ENCODE measurements around the gene PCGF5. TPM values are rescaled to one million over a fixed set of nuclear protein-coding genes. Genes with fewer than 3 reads are reported as not detected.
A peak's percentile ranks its signal among the peaks of the same experiment; 100 is the strongest.
"Not testable (repeated sequence)": the region's sequence is repeated elsewhere in the genome, so short reads cannot be mapped to it uniquely, and the experiment has no call there.

The PCGF5 gene
- total RNA-seq, 1 experiment from 2014 or later = 27.1 TPM

DNA sequence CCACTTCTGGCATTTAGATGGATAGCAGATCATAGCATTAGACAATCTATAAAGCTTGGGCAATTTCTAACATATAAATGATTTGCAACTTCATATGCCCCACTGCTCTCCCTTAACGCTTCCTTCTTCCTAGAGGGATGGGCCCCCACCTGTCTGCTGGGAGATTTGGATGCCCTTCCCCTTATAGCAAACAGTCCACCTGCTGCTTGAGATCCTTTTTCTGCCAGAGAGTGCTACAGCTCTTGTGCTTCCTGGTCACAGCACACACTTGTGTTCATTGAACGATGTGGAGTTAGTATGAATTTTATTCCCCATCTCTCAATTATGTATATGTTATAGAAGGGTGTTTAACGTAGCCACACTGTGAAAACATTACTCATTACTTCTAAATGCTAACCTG is 10.4 kb upstream of the PCGF5 start:
- DNase-seq (ENCODE audit: low read depth) = no peak

DNA sequence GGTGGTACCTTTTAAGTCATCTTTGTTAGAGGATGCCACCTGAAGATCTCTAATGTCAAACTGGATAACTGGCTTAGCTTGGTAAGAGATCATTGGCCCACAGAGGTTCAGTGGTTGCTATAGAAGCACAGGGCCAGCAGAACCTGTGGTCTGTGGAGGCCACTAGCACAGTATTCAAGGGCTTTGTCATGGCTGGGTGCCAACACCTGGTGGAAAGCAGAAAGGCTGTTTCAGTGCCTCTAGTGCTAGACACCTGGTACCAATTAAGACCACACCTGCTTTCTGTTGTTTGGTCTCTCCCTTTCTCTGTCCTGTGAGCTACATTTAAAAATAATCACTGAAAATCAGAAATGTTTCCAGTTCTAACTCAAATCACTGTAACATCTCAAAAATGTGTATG is 10.0 kb upstream of the PCGF5 start:
- no peak for DNase-seq (ENCODE audit: low read depth)

DNA sequence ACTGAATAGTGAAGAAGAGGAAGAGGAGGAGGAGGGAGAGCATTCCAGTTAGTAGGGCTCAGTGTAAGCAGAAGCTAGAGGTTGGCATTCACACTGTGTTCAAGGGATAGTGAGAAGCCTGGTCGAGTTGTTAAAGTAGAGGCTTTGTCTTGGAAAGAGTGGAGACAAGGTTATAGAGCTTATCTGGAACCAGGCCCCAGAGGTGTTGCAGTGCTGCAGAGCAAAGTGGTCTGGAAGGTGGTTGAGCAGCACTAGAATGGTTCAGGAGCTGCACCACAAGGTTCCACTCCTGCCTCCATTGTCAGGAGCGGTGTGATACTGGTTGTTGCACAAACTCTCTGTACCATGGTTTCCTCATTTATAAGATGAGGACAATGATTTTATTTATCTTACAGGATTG is 8.8 kb upstream of the PCGF5 start:
- no peak for DNase-seq (ENCODE audit: low read depth)

DNA sequence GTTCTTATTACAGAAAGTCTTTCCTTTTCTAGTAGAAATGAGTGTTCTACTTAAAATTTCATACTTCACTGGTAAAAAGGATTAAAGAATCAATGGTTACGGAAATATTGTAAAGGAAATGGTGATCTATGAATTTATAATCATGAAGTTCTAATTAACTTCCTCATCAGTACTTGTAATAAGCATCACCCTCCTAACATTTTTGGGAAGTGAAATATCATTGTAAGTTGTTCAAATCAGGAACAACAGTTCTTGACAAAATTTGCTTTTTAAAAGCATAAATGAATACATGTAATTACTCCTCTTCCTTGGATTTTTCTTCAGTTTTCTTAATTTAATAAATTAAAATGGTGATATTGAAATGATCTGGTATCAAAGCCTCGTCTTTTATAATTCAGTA is 5.6 kb upstream of the PCGF5 start:
- DNase-seq (ENCODE audit: low read depth) = no peak

DNA sequence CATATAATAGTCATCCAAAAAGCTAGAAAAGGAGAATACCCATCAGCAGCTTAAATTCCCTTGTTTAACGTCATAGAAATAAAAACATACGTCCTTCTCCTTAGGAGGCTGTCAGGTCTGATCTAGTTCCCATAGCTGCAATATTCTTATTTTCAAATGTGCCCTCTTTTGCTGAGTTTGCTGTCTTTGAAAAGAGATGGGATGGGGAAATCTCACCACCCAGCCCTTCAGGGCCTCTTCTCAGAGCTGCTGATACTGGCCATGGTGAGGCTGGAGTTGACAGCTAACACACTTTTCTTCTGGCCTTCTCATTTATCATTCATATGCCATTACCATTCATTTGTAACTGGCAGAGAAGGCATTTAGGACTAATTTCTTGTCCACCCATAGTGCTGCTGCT is 5.1 kb upstream of the PCGF5 start:
- DNase-seq (ENCODE audit: low read depth) = no peak

DNA sequence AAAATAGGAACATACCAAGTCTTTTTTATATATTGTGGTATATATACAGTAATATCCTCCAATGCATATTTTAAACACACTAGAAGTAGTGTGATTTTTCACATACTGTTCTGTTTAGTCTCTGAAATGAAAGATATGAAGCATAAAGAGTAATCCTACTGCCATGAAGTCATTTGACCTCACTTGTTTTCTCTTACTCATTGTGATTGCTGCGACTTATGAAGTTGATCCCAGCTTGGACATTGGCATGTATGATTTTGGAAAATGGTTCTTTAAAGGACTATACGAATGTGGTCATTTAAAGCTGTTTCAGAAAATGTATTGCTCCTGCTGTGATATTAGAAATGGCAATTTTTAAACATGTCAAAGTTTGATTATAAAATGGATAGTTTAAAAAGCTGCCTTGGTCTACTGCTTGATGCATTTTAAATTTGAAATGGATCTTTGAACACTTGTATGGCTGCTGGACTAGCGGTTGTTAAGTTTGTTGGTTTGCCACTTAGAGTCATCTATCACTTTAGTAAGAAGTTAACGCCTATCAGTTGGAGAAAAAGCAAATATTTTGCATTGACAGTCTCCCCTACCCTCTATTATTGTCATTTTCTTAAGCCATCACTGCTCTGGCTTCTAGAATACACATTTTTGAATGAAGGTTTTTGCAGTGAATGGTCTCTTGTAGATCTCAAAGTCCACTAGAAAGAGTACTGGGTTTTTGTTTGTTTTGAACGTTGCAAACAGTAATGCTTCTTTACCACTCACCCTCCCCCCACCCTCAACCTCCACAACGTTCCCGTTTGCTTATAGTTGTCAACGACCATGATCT is 881 bp upstream of the PCGF5 start:
- DNase-seq (ENCODE audit: low read depth) = no peak

DNA sequence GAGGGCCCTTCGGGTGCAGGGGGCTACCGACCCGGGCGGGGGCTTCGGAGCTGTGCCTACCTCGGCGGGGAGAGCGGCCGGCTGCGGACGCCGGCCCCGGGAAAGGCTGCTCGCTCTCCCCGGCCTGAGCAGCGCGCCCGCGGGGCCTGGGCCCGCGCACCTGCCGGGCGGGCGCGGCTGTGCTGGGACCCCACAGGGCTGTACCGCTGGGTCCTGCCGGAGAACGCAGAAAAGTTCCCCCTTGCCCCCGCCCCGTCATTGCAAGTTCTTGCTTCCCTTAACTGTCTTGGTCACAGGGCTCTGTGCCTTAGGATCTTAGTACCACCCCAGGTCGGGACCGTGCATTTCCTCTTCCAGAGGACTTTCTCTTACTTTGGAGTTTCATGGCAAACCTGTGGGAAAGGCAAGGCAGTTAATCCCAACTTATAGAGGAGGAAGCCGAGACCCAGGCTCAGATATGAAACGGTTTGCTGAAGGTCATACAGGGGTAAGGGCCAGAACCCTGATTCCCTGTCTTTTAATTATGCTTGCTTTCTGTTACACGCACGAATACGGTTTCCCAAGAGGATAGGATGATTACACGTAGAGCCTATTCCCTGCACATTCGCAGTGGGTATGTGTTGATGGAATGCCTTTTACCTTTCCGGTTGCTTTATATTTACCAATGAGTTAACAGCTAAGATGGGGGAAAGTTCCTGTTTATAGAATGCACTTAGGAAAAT is 652 bp downstream of the PCGF5 start:
- DNase-seq (ENCODE audit: low read depth) = no peak

DNA sequence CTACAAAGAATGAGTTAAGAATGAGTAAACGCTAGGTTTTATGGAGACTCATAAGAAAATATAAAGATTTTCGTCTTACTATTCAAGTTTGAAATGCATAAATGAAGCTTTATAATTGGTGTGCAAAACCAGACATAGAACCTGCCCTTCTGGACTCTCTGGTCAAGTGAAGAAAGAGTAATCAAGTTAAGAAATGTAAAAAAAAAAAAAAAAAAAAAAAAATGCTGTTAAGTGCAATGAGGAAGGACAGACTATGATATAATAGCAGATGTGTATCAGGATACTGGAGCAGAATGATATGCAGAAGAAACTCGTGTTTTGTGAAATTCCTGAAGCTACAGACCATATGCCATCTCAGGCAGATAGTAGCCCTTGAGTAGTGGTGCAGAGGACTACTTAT is 5.6 kb downstream of the PCGF5 start:
- DNase-seq (ENCODE audit: low read depth) = no peak

DNA sequence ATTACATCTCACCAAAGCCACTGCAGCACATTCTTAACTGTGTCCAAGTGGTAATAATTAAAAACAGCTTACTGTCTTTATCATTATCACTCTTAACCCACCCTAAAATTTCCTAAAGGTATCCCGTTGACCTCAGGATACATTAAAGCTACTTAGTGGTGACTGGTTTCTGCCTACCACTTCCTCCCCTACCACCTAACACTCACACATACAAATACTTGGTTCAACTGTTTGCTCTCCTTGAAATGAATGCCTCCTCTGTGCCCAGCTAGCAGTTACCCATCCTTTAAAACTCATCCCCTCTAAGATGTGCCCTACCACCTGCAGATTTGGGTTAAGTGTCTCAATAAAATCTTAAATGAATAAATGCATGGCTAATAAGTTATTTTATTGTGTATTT is 7.1 kb downstream of the PCGF5 start:
- no peak for DNase-seq (ENCODE audit: low read depth)

DNA sequence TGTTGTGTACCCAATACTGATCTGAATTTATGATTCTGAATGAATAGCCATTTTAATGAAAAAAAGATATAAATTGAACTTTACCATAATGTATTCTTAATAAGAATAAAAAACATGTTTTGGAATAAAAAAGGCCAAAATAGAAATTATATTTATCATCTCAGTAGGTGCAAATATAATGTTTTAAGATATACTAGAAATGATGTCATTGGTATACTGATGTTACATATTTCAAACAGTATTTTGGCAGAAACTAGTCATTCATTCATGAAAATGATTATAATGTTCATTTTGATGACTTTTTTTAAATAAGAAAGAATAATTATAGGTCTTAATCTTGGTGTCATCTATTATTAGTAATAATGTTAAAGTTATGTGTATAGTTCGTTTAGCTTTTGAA is 9.2 kb downstream of the PCGF5 start:
- DNase-seq (ENCODE audit: low read depth) = no peak

DNA sequence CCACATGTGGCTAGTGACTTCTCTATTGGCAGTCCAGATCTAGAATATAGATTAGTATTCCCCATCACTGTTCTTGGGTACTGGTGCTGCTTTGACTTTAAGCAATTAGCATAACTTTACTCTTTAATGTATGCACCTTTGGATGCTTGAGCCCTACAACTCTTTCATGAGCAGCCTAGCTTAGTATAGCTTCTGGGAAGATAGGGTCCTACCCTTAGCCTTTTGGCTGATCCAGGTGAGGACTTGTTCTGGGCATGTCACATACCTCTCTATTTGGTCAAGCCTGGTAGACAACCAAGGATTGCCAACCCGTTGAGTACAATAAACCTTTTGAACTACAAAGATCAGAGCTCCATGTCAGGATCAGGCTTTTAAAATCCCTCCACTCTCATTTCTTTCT is 17.7 kb downstream of the PCGF5 start:
- DNase-seq (ENCODE audit: low read depth) = no peak

DNA sequence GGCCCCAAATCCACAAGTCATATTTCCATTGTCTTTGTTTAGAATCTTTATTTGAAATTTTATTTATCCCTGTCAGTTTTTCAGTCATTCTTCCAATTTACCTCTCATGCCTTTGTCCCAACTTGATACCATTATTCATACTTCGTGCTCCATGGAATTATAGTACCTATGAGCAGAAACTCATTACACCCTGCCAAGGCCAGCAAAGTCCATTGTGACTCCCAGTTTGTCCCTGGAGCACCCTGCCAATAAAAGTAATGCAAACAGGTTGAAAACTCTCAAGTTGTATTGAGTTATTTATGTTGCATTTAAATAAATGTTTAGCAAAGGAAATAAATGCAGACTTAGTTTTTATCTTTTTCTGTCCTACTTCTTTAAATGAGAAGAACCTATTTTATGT is 19.3 kb downstream of the PCGF5 start:
- DNase-seq (ENCODE audit: low read depth) = no peak

DNA sequence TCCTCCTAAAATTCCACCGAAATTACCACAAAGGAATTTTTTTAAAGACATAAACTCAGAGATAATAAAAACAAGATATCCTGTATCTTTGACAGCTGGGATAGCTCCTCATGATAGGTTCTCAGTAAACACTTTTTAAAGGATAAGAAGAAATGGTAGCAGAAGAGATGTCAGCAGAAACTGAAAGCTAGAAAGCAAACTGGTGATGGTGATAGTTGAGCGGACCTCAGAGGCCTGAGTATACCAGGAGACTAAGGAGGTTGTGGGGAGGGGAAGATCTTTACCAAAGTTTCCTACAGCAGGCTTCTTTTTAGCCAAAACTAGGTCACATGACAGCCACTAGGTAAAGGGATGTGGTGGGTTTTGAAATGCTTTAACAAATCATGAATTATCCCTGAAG is 22.5 kb downstream of the PCGF5 start:
- no peak for DNase-seq (ENCODE audit: low read depth)

DNA sequence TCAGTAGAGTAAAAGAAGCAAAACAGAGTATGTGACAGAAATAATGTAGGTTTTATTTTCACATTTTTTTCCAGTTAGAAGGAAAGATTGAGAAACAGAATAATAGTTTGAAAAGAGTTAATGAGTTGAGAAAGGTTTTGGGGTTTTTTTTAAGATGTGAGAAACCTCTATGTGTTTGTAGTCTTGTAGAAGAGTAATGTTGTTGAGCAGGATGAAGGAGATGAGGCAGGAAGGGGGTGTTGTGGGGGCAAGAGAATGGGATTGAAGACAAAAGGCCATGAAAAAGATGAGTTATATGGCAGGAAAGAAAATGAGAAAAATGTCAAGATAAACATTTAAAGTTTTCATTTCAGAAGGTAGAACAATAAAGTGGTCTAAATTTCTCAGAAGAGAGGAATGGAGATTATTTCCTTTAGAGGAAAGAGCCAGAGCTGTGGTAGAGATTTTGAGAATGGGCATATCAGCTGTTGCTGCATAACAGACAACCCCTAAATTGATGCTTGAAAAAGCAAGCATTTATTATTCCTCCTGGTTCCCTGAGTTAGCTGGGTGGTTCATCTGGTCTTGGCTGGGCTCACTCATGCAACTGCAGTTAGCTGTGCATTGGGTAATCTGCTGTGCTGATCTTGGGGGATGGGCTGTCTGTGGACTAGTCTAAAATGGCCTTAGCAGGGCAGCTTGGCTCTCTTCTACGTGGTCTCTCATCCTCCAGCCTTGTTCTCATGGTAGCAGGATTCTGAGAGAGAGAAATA is 27.1 kb downstream of the PCGF5 start:
- DNase-seq (ENCODE audit: low read depth) = peak; percentile 42

DNA sequence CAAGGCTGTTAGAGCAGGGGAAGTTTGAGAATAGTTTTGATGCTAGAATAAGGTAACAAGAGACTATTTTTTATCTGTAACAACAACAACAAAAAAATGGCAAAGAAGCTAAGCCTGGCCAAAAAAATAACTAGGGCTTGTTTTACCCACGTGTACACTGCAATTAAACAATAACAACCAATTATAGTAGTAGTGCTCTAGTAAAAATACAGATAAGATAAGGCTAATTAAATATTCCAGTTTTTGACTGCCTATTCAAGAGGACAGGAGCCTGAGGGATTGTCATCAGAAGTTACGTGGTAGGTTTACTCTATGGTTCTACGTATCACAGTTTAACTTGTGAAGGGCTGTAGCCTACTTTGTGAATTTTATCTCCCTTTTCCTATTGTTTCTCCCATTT is 29.2 kb downstream of the PCGF5 start:
- DNase-seq (ENCODE audit: low read depth) = no peak

DNA sequence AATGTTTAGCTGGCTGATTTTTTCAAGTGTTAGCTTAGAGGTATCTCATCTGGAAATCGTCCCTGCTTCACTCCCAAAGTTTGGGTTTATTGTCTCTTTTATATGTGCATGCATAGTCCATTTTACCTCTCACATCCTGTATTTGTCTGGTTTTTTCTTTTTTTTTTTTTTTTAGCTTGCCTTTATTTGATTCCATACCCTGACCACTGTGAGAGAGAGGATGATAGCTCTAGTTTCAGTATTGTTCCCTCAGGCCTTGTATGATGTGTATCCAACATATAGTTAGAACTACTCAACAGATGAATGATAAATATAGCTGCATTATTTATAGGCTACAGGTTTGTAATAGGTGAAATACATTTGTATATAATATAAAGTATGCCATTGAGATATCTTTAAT is 29.9 kb downstream of the PCGF5 start:
- no peak for DNase-seq (ENCODE audit: low read depth)

DNA sequence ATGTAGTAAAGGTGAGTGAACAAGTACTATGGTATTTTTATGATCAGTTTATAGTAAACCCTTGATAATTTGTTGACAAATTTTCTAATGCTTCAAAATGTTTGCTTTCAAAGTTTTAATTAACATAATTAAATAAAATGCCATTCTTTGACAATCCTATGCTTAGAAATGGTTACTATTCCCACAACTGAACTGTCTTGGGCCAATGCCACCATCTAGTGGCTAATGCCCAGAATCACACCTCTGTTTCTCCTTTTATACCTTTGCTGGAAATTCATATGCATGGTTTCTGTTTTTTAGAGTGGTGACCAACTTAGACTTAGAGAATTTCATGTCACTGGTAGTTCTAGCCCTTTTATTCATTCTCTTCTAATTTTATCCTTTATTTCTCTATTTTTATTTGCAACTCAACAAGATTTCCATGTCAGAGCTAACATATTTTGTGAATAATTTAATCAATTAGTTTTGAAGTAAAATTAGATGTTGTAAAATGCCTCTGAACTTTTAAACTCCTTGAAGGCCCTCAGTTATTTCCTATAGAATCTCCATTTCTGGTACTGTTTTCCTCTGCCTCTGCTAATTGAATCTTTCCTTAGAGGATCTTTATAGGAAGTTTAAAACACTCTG is 31.1 kb downstream of the PCGF5 start:
- DNase-seq (ENCODE audit: low read depth) = peak; percentile 53

DNA sequence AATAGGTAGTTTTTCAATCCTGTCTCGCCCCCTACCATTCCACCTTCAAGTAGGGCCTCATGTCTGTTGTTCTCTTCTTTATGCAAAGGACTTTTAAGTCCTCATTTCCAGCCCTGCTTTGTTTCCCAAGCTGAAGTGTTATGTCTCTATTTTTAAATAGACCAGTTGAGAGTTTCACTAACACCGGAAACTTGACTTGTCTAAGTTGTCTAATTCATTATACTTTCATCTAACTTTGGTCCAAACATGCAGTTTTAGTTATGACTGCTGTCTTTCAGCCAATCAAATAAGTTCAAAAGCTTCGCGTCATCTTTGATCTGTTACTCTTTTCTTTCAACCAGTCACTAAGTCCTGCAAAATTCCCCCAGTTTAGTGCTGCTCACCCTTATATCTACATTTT is 32.8 kb downstream of the PCGF5 start:
- DNase-seq (ENCODE audit: low read depth) = no peak

DNA sequence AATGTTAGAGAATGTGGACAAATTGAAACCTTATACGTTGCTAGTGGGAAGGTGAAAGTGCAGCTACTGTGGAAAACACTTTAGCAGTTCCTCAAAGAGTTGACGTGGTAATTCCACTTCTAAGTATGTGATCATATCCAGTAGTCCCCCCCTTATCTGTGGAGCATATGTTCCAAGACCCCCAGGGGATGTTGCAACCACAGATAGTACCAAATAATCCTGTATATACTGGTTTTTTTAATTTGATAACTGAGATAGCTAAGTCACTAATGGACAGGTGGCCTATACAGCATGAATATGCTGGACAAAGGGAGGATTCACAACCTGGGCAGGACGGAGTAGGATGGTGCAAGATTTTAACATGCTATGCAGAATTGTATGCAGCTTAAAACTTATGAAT is 36.8 kb downstream of the PCGF5 start:
- DNase-seq (ENCODE audit: low read depth) = no peak

DNA sequence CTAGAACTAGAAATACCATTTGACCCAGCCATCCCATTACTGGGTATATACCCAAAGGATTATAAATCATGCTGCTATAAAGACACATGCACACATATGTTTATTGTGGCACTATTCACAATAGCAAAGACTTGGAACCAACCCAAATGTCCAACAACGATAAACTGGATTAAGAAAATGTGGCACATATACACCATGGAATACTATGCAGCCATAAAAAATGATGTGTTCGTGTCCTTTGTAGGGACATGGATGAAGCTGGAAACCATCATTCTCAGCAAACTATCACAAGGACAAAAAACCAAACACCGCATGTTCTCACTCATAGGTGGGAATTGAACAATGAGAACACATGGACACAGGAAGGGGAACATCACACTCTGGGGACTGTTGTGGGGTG is 40.0 kb downstream of the PCGF5 start:
- not testable (repeated sequence) for DNase-seq (ENCODE audit: low read depth)

DNA sequence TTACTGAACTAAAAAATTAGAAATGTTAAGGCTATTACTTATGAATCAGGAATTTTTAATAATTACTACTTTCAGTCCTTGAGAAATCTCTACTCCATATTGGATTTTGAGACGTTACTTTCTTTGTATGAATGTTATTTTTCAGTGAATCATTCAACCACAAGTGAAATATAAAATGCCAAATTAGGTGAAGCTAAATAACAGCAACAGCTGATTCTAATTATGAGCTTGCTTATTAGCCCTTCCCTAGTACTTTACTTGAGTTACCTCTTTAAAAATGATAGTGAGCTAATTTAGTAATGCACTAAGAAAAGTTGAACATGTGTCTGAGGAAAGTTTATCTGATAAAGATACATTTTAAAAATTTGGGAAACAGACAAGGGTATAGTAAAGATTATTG is 51.4 kb downstream of the PCGF5 start:
- peak; percentile 60 for DNase-seq (ENCODE audit: low read depth)

DNA sequence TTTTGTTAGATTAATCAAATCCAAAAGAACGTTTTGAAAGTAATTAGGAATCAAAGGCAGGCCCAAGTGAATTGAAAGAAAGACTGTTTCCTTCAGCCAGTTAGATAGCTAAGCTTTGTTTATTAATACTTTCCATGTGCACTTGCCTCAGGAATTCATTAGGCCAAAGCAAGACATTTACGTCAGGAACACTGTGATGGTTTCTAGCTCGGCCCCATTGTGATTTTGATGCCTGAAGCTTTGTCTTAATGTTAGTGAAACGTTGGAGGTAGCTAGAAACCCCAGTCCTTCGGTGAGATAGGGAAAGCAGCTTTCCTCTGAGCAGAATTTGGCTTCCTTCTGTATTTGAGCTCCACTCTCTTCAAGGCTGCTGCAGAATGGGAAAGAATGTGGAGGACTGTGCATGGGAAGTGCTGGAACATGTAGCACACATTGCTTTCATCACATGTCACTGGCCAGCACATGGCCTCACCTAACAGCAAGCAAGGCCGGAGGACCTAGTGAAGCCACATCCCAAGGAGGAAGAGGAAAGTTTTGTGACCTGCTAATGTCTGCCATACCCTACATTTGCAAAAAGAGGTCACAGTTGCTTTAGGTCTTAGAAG is 64.1 kb downstream of the PCGF5 start:
- no peak for DNase-seq (ENCODE audit: low read depth)

Data from LHCN-M2 (cell line).